ENCODE data around the gene CLDN9.

CLDN9 gene

DNA sequence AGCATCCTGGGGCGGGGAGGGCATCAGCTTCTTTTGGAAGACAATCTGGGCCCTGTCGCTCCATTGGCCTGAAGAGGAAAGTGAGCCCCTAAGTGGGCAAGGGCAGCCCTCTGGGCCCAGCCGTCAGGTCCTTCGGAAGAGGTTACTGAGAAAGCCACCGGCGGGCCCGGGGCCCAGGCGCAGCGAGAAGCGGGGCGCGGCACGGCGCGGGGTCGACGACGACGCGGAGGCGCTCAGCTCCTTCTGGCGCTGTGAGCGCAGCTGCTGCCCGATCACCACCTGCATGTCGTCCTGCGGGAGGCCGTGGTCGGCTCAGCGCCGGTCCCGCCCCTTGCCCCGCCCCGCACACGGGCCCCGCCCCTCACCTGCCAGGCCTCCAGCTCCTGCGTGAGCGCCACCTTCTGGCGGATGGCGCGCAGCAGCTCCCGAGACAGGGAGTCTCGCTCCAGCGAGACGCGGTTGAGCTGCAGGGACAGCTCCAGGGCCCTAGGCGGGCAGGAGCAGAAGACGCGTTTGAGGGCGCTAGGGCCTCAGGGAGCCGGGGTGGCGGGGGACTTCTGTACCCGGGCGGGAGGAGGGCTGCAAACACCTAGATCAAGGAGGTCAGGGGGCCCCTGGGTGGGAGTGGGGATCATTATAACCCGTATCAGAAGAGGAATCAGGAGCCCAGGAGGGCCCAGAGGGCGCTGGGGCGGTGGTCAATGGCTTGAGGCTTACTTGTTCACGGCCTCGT, 15.4 kb downstream of the CLDN9 start:
- Histone ChIP-seq H3K4me3 (ENCODE audit: low read length) (no peak overlapping the region), H3K27me3 (ENCODE audit: insufficient read depth, low read length) (peaks cover 7% of the 10 kb centered on the region), H3K9me3 (ENCODE audit: low read length) (no peaks in the 10 kb centered on the region), H3K4me1 (ENCODE audit: insufficient read depth, low read length) (peaks cover 5% of the 10 kb centered on the region), H3K36me3 (ENCODE audit: insufficient read depth, low read length) (peaks cover 19% of the 10 kb centered on the region), H2AFZ (ENCODE audit: low read depth, low read length) (no peak overlapping the region)

DNA sequence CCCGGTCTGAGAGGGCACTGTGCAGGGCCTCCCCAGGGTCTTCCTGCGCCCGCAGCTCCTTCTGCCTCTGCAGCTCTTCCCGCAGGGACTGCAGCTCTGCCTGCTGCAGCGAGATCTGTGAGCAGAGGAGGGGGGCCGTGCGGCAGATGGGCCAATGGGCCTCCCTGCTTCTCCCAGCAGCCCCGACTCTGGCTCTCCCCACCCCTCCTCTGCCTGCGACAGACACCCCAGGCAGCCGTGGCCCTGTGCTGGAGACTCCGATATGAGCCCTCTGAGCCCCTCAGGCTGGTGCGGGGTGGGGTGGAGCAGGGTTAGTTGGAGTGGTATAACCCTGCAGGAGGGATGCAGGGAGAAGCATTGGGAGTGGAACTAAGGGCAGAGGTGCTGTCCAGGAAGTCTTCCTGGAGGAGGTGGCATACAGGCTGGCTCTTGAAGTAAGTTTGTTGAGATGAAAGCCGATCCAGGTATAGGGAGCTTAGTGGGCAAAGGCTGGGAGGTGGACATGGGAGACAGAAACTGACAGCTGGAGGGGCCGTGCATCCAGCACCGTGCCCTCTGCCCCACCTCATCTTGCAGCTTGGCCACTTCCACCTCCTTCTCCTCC, 16.1 kb downstream of the CLDN9 start:
- peaks cover 14% of the 10 kb centered on the region for H3K27me3 ChIP-seq (ENCODE audit: insufficient read depth, low read length)
- H3K4me3 ChIP-seq (ENCODE audit: low read length): no peak overlapping the region
- no peaks in the 10 kb centered on the region for H3K4me1 ChIP-seq (ENCODE audit: insufficient read depth, low read length)
- H3K36me3 ChIP-seq (ENCODE audit: insufficient read depth, low read length): peaks cover 19% of the 10 kb centered on the region
- no peak overlapping the region for H2AFZ ChIP-seq (ENCODE audit: low read depth, low read length)
- no peaks in the 10 kb centered on the region for H3K9me3 ChIP-seq (ENCODE audit: low read length)

DNA sequence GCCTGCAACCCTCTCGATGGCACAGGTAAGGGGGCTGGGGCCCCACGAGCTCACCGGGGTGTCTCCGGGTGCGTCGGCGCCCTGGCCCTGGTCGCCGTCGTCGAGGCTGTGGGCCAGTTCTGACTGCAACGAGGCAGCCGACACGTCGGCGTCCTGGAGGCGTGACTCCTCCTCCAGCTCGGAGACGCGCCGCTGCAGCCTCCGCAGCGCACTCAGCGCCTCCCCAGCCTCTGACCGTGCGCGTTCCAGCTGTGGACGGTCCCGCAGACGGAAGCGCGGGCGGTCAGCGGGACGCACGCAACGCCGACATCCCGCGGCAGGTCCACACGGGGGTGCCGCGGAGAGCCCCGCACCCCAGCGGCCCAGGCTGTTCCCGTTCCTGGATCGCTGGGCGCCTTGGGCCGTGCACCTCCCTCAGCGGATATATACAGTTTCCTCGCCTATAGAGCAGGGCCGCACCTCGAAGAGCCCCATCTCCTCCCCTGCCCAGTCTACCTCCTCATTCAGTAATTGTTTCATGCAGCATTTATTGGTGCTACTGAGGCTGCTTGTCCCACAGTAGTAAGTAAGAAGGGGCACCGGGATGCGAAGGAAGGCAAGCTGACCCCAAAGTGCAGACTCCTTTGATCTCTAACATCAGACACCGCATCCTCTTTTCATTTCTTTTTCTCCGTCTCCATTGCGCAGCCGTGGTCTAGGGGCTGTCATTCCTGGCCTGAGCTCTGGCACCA, 16.9 kb downstream of the CLDN9 start:
- H2AFZ ChIP-seq (ENCODE audit: low read depth, low read length): no peak overlapping the region
- no peak overlapping the region for H3K4me3 ChIP-seq (ENCODE audit: low read length)
- no peaks in the 10 kb centered on the region for H3K9me3 ChIP-seq (ENCODE audit: low read length)
- H3K4me1 ChIP-seq (ENCODE audit: insufficient read depth, low read length): no peaks in the 10 kb centered on the region
- H3K27me3 ChIP-seq (ENCODE audit: insufficient read depth, low read length): peaks cover 18% of the 10 kb centered on the region
- peaks cover 19% of the 10 kb centered on the region for H3K36me3 ChIP-seq (ENCODE audit: insufficient read depth, low read length)

- Histone ChIP-seq H3K4me1 (ENCODE audit: insufficient read depth, low read length) (no peaks in the 10 kb centered on the region), H3K9me3 (ENCODE audit: low read length) (no peaks in the 10 kb centered on the region), H3K27me3 (ENCODE audit: insufficient read depth, low read length) (peaks cover 24% of the 10 kb centered on the region), H2AFZ (ENCODE audit: low read depth, low read length) (no peak overlapping the region), H3K36me3 (ENCODE audit: insufficient read depth, low read length) (peaks cover 17% of the 10 kb centered on the region), H3K4me3 (ENCODE audit: low read length) (no peak overlapping the region)
These were observed 17.8 kb downstream of the CLDN9 start for GRCh38 chr16:3030222-3031212.

- no peaks in the 10 kb centered on the region for H3K36me3 ChIP-seq (ENCODE audit: insufficient read depth, low read length)
- peaks cover 43% of the 10 kb centered on the region for H3K27me3 ChIP-seq (ENCODE audit: insufficient read depth, low read length)
- H3K4me3 ChIP-seq (ENCODE audit: low read length): no peak overlapping the region
- no peak overlapping the region for H2AFZ ChIP-seq (ENCODE audit: low read depth, low read length)
- no peaks in the 10 kb centered on the region for H3K4me1 ChIP-seq (ENCODE audit: insufficient read depth, low read length)
- H3K9me3 ChIP-seq (ENCODE audit: low read length): no peaks in the 10 kb centered on the region
These were observed 19.9 kb downstream of the CLDN9 start for GRCh38 chr16:3032624-3033023.

DNA sequence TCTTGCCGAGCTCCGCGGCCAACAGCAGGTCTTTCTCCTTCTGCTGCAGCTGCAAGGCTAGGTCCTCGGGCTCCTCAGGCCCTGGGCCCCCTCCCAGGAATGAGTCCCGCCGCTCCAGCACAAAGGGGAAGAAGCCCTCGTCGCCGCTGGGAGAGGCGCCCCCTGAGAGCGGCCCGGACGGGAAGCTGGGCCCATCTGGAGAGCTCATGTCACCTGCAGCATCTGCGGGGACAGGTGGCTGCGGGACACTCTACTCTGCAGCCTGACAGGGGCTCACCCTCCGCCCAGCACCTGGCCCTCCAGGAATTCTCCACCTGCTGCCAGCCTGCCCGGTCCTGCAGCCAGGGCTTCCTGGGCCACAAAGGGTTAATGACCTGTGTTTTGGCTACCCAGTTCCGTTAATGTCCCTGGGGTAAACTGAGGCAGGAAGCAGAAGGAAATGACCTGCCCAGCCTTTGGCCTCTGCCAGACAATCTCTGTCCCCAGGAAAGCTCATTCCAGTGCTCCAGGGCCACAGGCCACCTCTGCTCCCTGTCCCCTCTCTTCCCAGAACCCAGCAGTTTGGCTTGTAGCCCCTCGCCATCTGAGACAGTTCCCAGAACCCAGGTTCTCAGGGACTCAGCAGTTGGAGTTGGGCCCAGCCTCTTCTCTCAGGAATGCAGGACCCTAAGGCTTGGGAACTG, 22.7 kb downstream of the CLDN9 start:
- H3K4me3 ChIP-seq (ENCODE audit: low read length): no peak overlapping the region
- H2AFZ ChIP-seq (ENCODE audit: low read depth, low read length): no peak overlapping the region
- peaks cover 56% of the 10 kb centered on the region for H3K27me3 ChIP-seq (ENCODE audit: insufficient read depth, low read length)
- H3K9me3 ChIP-seq (ENCODE audit: low read length): no peaks in the 10 kb centered on the region
- no peaks in the 10 kb centered on the region for H3K4me1 ChIP-seq (ENCODE audit: insufficient read depth, low read length)
- no peaks in the 10 kb centered on the region for H3K36me3 ChIP-seq (ENCODE audit: insufficient read depth, low read length)

- Histone ChIP-seq H3K27me3 (ENCODE audit: insufficient read depth, low read length) (peaks cover 56% of the 10 kb centered on the region), H3K9me3 (ENCODE audit: low read length) (no peaks in the 10 kb centered on the region), H2AFZ (ENCODE audit: low read depth, low read length) (no peak overlapping the region), H3K4me3 (ENCODE audit: low read length) (no peak overlapping the region), H3K4me1 (ENCODE audit: insufficient read depth, low read length) (no peaks in the 10 kb centered on the region), H3K36me3 (ENCODE audit: insufficient read depth, low read length) (no peaks in the 10 kb centered on the region)
These were observed 23.4 kb downstream of the CLDN9 start for GRCh38 chr16:3035972-3036725.

DNA sequence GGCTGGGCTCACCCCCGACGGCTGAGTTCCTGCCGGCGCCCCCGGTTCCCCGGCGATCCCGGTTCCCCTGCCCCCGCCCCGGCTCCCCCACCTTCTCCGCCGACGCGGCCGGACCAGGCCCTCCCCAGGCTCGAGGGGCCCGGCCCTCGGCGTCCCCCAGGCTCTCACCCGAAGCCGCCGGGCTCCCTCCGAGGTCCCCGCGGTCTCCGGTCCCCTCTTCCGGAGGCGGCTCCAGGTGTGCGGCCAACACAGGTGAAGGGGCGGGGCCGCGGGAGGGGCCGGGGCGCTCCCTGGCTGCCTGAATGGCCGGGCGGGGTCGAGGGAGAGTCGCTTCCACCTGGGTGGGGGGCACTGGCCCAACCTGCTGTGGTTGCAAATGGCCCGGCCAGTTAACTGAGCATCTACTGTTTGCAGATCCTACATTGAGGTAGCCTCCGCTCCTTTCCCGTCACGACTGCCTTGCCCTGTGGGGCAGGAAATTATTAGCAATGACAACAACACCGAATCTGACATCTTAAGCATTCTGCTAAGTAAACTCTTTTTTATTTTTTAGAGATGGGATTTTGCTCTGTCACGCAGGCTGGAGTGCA, 24.1 kb downstream of the CLDN9 start, which contains the start of gene BICDL2:
Gene BICDL2 (minus strand): TSS at position 219 of the 590 bp plus-strand sequence. CDS start 1,448 bp downstream, outside the sequence.
- Histone ChIP-seq H3K27me3 (ENCODE audit: insufficient read depth, low read length) (peaks cover 56% of the 10 kb centered on the region), H3K9me3 (ENCODE audit: low read length) (no peaks in the 10 kb centered on the region), H2AFZ (ENCODE audit: low read depth, low read length) (no peak within 1 kb of the TSS), H3K36me3 (ENCODE audit: insufficient read depth, low read length) (no peaks in the 10 kb centered on the region), H3K4me3 (ENCODE audit: low read length) (no peak within 1 kb of the TSS), H3K4me1 (ENCODE audit: insufficient read depth, low read length) (no peaks in the 10 kb centered on the region)

DNA sequence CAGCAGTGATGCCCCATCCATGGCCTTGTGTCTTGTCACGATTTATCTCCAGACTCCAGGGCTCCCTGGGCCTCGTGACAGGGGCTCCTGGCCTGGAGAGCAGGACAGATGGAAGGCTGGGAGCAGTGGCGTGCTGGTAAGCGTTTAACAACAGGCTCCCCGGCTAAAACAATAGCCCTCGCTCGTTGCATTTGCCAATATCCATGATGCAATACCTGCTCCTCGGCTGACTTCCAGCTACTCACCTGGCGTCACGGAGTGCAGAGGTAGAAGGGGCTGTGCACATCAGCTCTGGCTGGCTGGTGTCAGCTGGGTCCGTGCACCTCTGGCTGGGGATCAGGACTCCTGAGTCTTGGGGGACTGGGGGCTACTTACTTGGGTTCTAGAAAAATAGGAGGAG, 25.5 kb downstream of the CLDN9 start:
- Histone ChIP-seq H3K4me1 (ENCODE audit: insufficient read depth, low read length) (no peaks in the 10 kb centered on the region), H3K4me3 (ENCODE audit: low read length) (no peak overlapping the region), H3K36me3 (ENCODE audit: insufficient read depth, low read length) (no peaks in the 10 kb centered on the region), H3K27me3 (ENCODE audit: insufficient read depth, low read length) (peaks cover 48% of the 10 kb centered on the region), H3K9me3 (ENCODE audit: low read length) (no peaks in the 10 kb centered on the region), H2AFZ (ENCODE audit: low read depth, low read length) (no peak overlapping the region)

GRCh38 chr16:3038896-3039295, 26.2 kb downstream of the CLDN9 start:
- no peaks in the 10 kb centered on the region for H3K9me3 ChIP-seq (ENCODE audit: low read length)
- peaks cover 42% of the 10 kb centered on the region for H3K27me3 ChIP-seq (ENCODE audit: insufficient read depth, low read length)
- no peak overlapping the region for H3K4me3 ChIP-seq (ENCODE audit: low read length)
- H2AFZ ChIP-seq (ENCODE audit: low read depth, low read length): no peak overlapping the region
- H3K4me1 ChIP-seq (ENCODE audit: insufficient read depth, low read length): no peaks in the 10 kb centered on the region
- H3K36me3 ChIP-seq (ENCODE audit: insufficient read depth, low read length): no peaks in the 10 kb centered on the region

DNA sequence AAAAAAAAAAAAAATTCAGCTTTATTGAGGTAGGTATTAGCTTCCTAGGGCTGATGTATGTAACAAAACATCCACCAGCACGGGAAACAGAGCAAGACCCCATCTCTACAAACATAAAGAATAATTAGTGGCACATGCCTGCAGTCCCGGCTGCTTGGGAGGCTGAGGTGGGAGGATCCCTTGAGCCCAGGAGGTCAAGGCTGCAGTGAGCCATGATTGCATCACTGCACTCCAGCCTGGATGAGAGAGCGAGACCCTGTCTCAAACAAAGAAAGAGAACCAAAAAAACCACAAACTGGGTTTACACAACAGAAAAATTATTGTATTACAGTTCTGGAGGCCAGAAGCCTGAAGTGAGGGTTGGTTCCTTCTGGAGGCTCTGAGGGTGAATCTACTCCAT, 29.7 kb downstream of the CLDN9 start:
- Histone ChIP-seq H3K4me1 (ENCODE audit: insufficient read depth, low read length) (peaks cover 10% of the 10 kb centered on the region), H3K9me3 (ENCODE audit: low read length) (no peaks in the 10 kb centered on the region), H3K4me3 (ENCODE audit: low read length) (no peak overlapping the region), H3K36me3 (ENCODE audit: insufficient read depth, low read length) (no peaks in the 10 kb centered on the region), H3K27me3 (ENCODE audit: insufficient read depth, low read length) (peaks cover 42% of the 10 kb centered on the region), H2AFZ (ENCODE audit: low read depth, low read length) (no peak overlapping the region)
